Activated T-cell treated with anti-CD3 and anti-CD28 coated beads, Interleukin-2, amount 50 U/mL, for 48 hours (primary cell): Measurements from ENCODE around the gene UNC13C.

Experiments used
- DNase-seq, 2 experiments: peaks; one replicate each; pipeline ENCODE4 v3.0.0-alpha.2; 2020

The UNC13C gene

GRCh38 chr15:54026258-54026657, 48.0 kb downstream of the UNC13C start:
- DNase-seq: no peak

- DNase-seq: no peak
Measured at GRCh38 chr15:54026891-54027290, 48.6 kb downstream of the UNC13C start.

GRCh38 chr15:54029081-54029480, 50.8 kb downstream of the UNC13C start:
- no peak for DNase-seq

- DNase-seq: no peak
Measured at GRCh38 chr15:54032066-54032465, 53.8 kb downstream of the UNC13C start.

GRCh38 chr15:54033356-54033860, 55.2 kb downstream of the UNC13C start:
- DNase-seq: no peak

GRCh38 chr15:54033869-54034458, 55.7 kb downstream of the UNC13C start:
- no peak for DNase-seq

- no peak for DNase-seq
Measured at GRCh38 chr15:54035616-54036015, 57.4 kb downstream of the UNC13C start.

DNA sequence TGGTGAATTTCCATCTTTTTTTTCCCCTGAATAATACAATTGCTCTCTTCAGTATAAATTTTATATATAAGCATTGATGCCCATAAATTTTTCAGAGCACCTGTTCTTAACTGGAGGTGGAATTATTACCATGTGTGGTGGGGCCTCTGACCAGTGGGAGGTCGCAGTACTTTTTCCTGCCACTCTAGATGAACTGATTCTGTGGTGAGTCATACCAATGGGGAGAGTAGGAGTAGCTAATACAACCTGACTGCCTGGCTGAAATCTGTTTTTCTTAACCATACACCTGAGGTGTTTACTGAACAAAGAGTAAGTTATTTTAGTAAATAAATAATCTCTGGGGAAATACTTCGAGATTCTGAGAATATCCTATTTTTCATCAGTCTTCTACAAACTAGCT, 67.2 kb downstream of the UNC13C start:
- DNase-seq: no peak

- no peak for DNase-seq
Measured at GRCh38 chr15:54046093-54046492, 67.9 kb downstream of the UNC13C start.

GRCh38 chr15:54064365-54064764, 86.1 kb downstream of the UNC13C start:
- no peak for DNase-seq

DNA sequence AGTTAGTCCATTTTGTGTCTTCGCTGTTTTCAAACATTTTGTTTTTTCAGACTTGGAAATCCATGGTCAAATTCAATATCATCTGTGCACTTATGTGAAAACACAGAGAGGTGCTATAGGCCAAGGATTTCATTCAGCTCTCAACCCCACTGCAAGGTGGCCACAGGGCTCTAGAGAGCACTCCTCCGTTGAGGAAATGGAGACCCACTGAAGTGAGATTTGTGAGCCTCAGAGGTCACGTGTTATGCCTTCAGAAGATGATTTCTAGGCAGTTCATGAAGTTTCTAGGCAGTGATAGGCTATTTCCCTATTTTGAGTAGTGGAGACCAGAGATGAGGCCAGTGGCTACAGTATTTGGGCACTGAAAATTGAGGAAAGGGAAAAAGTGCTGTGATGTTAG, 88.2 kb downstream of the UNC13C start:
- no peak for DNase-seq

- DNase-seq: peak; percentile 23 to 30
Measured at GRCh38 chr15:54082836-54083492, 104.7 kb downstream of the UNC13C start.

- DNase-seq: no peak
Measured at GRCh38 chr15:54083501-54083900, 105.3 kb downstream of the UNC13C start.

GRCh38 chr15:54083991-54084390, 105.8 kb downstream of the UNC13C start:
- DNase-seq: no peak

DNA sequence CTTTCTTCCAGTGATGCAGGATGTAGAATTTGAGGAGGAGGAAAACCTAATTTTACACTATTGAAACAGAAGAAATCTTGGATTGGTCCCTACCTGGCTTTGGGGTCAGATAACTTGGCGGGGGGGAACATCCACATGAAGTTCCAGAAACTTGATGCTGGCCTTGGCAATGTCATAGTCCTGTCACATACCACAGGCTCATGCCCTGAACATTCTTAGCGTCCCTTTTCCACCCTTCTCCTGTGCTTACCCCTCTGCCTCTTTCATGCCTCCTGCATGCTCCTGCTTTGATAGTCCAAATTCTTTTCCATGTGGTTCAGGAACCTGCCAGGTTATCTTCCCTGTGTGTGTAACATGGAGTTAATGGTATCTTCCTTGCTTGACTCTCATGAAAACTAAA, 110.6 kb downstream of the UNC13C start:
- DNase-seq: no peak

DNA sequence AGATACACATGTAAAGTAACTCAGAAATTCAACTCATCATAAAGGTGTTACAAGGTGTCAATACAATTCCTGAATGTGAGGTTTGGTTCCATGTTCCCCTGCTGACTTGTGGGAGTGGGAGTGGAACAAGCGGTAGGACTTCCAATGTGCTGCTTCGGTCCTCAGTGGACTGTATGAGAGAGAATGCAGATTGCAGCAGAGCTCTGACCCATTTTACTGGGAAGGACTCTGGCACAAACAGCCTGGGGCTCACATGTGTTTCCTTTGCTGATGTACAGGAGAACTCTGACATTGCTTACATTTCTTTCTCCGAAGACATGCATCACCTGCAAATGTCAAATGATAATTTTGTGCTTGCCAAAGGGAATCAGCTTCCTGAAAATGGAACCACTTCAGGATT, 111.5 kb downstream of the UNC13C start:
- DNase-seq: no peak

- DNase-seq: no peak
Measured at GRCh38 chr15:54091651-54092050, 113.4 kb downstream of the UNC13C start.

GRCh38 chr15:54094661-54095060, 116.4 kb downstream of the UNC13C start:
- no peak for DNase-seq

DNA sequence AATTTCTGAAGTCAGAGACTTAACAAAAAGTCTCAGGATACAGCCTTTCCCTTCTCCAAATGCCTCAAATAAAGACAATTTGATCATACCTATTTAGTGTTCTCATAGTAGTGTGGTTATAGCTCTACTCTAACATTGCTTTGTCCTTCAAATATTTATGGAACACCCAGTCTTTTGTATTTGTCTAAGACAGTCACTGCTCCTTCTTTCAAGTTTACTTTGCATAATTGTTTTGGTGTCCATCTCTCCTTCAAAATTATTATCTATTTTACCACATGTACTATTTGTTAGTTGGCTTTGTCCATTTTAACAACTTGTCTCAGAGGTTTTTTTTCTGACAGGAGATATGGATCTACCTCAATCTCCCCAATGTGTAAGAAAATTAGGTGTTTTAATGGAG, 118.8 kb downstream of the UNC13C start:
- no peak for DNase-seq

- no peak for DNase-seq
Measured at GRCh38 chr15:54099010-54099409, 120.8 kb downstream of the UNC13C start.

GRCh38 chr15:54101664-54102270, 123.5 kb downstream of the UNC13C start:
- DNase-seq: no peak

GRCh38 chr15:54102704-54103103, 124.5 kb downstream of the UNC13C start:
- no peak for DNase-seq

- DNase-seq: no peak
Measured at GRCh38 chr15:54109014-54109413, 130.8 kb downstream of the UNC13C start.

DNA sequence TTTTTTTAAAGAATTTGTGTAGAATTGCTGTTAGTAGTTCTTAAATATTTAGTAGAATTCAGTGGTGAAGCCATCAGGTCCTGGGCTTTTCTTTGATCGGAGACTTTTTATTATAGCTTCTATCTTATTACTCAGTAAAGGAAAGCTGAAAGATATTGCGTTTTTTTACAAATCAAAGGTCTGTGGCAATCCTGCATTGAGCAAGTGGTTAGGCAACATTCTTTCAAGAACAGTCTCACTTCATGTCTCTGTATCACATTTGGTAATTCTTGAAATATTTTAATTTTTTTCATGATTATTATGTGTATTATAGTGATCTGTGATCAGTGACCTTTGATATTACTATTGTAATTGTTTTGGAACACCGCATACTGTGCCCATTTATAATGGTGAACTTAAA, 140.8 kb downstream of the UNC13C start:
- no peak for DNase-seq
